ENCODE results near the gene SRPRA. TPM values are rescaled to one million over a fixed set of nuclear protein-coding genes. Genes with fewer than 3 reads are reported as not detected.

SRPRA gene
- 52.3 and 81.1 TPM in 2 replicates for total RNA-seq

GRCh38 chr11:126268708-126269579, at the start of gene SRPRA, which contains the start of gene FOXRED1:
TSS of gene SRPRA (minus strand) at chr11:126268895. CDS start at chr11:126268804, 91 bp downstream.
TSS of gene FOXRED1 (plus strand) at chr11:126269154. CDS start at chr11:126269207, 53 bp downstream.

GRCh38 chr11:126303623-126304456, 35.1 kb upstream of the SRPRA start, which contains the start of gene DCPS:
TSS of gene DCPS (plus strand) at chr11:126304060. CDS start at chr11:126304081, 21 bp downstream.

GRCh38 chr11:126282736-126283591, 14.3 kb upstream of the SRPRA start, which contains the start of gene TIRAP:
TSS of gene TIRAP (plus strand) at chr11:126283093. CDS start at chr11:126290895, 7,802 bp downstream.

Other genes with a start within 250 kb of the SRPRA start
- 49.0 and 81.3 TPM in 2 replicates for gene CDON, start 206.0 kb downstream of the SRPRA start, total RNA-seq
- gene RPUSD4, start 57.2 kb downstream of the SRPRA start, total RNA-seq = 13.8 and 19.3 TPM in 2 replicates
- gene FAM118B, start 57.1 kb downstream of the SRPRA start, total RNA-seq = 16.6 and 33.6 TPM in 2 replicates
- gene FOXRED1, start 259 bp upstream of the SRPRA start, total RNA-seq = 7.2 and 16.0 TPM in 2 replicates
- gene TIRAP, start 14.2 kb upstream of the SRPRA start, total RNA-seq = 2.9 and 4.3 TPM in 2 replicates
- 9.7 and 20.7 TPM in 2 replicates for gene DCPS, start 35.2 kb upstream of the SRPRA start, total RNA-seq
- gene ST3GAL4, start 86.8 kb upstream of the SRPRA start, total RNA-seq = 30.9 and 63.0 TPM in 2 replicates

All from pericardium fibroblast (primary cell).